GM20000 (cell line): Measurements from ENCODE around the gene LRP2.
A peak's percentile ranks its signal among the peaks of the same experiment; 100 is the strongest.
"Not testable (repeated sequence)": the region's sequence is repeated elsewhere in the genome, so short reads cannot be mapped to it uniquely, and the experiment has no call there.

Experiments
- DNase-seq: peaks from one replicate; pipeline ENCODE4 v3.0.0; 2012; ENCODE audit warnings: low spot score
- TF ChIP-seq, protein P1 (sequence below): IDR thresholded peaks from 2 replicates; pipeline ENCODE4 v1.5.1; 2012; ENCODE audit warnings: mild to moderate bottlenecking, control low read depth; ENCODE audit errors: extremely low read depth, missing control alignments

LRP2 gene

DNA sequence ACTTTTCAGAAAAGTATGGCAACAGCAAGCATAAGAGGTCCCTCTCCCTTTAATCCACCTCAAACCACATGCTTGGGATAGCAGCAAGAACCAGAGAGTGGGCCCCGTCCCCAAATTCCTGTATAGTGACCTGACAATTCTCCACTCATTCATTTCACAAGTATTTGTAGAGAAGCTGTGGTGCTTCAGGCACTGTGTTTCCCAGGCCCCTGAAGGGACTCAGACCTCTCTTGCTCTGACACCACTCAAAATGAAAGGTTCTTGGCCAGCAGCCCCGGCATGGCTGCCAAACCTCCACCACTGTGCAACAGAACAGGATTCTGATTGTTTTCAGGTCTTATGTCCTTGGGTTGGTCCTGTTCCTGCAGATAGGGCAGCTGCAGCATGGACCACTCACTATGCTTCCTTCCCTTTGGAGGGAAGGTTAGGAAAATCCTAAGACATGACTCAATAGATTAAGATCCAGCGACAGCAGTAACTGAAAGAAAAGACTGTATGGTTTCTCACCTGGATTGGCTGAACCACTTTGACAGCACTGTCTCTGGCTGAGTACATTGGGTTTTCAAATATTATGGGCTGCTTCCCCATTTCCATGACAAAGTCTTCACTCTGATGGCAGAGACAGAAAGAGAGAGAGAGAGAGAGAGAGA, 225.3 kb downstream of the LRP2 start:
- DNase-seq, result no peak
- TF ChIP-seq, protein P1, sequence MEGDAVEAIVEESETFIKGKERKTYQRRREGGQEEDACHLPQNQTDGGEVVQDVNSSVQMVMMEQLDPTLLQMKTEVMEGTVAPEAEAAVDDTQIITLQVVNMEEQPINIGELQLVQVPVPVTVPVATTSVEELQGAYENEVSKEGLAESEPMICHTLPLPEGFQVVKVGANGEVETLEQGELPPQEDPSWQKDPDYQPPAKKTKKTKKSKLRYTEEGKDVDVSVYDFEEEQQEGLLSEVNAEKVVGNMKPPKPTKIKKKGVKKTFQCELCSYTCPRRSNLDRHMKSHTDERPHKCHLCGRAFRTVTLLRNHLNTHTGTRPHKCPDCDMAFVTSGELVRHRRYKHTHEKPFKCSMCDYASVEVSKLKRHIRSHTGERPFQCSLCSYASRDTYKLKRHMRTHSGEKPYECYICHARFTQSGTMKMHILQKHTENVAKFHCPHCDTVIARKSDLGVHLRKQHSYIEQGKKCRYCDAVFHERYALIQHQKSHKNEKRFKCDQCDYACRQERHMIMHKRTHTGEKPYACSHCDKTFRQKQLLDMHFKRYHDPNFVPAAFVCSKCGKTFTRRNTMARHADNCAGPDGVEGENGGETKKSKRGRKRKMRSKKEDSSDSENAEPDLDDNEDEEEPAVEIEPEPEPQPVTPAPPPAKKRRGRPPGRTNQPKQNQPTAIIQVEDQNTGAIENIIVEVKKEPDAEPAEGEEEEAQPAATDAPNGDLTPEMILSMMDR, result no peak

DNA sequence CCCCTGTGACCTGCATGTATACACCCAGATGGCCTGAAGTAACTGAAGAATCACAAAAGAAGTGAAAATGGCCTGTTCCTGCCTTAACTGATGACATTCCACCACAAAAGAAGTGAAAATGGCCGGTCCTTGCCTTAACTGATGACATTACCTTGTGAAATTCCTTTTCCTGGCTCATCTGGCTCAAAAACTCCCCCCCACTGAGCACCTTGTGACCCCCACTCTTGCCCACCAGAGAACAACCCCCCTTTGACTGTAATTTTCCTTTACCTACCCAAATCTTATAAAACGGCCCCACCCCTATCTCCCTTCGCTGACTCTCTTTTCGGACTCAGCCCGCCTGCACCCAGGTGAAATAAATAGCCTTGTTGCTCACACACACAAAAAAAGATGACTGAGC, 225.9 kb downstream of the LRP2 start:
- not testable (repeated sequence) for DNase-seq

DNA sequence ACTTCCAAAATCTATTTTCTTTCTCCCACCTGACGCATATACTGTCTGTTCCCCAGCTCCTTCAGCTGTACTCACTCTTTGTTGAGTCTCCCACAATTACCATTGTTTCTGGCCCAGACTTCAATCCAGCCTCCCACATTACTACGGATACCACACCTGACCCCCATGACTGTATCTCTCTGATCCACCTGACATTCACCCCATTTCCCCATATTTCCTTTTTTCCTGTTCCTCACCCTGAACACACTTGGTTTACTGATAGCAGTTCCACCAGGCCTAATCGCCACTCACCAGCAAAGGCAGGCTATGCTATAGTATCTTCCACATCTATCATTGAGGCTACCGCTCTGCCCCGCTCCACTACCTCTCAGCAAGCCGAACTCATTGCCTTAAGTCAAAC, 228.1 kb downstream of the LRP2 start:
- DNase-seq, result not testable (repeated sequence)

DNA sequence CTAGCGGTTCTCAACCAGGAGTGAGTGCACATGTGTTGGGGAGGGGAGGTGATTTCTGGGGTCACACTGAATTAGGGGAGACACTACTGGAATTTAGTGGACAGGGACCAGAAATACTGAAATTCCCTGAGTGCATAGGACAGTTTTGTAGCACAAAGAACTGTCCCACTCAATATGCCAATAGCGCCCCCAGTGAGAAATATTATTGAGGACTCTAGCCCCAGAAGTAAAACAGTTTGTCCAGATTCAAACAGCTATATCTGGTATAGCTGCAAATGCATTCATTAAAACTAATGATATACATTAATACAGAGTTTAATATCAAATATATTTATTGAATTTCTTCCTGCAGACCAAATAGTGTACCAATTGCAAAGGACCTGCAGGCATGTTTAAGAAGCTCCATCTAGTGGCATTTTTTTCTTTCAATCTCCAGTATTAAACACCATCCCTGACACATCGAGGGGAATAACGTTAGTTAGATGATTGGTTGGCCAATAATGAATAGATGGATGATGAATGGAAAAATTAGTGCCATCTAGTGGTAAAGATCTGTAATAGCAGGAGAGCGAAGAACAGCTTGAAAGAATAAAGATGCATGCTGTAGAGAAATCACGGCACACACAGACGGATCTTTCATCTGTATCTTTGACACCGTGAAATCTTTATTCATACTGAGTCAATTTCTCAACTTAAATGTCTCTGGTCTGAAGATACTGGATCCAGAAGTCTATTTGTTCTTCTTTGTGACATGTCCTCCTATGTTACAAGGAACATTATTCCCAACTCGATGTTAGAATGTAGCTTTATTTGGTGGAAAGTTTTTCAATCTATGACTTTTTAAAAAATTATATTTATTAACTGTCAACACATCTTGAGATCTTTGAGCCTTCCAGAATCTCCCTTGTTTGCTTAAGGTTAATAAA, 230.5 kb downstream of the LRP2 start:
- TF ChIP-seq, protein P1, result peak; percentile 60
- DNase-seq, result peak; percentile 70

DNA sequence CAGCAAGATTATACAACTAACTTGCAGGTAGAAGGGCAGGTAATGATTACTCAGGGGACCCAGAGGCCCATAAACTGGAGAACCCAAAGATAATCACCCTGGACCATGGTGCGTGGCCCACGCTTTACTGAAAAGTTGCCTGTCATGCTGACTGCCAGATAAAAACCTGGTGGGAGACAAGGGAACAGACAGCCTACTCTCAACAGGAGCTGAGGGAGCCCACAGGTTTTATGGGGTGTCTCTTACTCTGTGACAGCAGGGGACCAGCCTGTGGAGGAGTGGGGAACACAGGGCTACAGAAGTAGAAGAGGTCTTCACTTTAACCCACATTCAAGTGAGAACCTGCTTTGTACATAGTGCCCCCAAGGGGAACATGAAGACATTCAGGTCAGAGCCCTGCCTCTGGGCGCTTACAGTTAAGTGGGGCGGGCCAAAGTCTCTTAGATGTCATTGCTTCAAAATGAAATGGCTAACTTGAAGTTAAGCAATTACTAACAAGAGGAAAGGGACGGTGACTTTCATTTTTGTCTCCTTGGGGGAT, 232.6 kb downstream of the LRP2 start:
- TF ChIP-seq, protein P1, result no peak
- DNase-seq, result no peak

DNA sequence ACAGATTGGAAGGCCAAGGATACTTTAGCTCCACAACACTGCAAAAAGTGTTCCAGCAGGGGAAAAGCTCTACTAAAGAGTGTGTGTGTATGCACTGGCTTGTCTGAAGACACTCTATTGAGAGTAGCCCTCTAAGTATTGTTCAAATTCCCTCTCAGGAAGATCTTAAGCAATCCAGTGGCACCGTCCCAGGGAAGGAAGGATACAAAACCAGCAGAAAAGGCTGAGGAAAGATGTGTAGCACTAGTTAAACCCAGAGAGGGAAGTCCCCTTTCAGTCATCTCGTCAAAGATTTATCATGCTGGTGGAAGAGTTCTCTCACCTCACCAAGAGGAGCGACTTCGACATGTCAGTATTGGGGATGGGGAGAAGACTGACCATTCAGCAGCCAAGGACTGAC, 242.5 kb downstream of the LRP2 start:
- TF ChIP-seq, protein P1, result no peak

DNA sequence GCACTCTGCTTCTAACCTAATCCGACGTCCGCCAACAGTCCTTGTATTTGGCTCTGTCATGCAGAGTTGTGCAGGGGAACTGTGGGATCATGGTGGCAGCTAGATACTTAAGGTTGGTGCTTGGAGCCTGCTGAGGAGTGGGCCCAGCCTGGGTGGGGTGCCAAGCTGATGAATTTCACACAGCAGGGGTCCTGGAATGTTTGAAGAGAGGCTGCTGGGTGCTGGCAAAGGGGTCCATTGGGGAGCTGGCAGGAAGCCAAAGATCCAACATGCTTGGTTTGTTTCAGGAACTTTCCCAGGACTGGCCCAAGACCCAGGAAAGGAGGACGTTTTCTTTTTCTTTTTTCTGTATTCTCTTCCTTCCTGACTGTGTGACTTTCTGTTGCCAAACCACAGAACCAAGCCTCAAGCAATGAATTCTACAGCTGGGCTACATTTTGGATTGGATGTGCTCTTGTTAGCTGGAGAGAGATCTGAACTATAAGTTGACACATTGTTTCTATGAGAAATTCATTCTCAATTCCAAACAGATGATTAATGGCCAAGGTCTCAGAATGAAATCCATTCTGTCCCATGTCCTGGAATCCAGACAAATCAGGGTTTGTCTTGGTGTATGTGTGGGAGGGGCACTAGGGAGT, 243.1 kb downstream of the LRP2 start:
- no peak for DNase-seq
- TF ChIP-seq, protein P1, result no peak

More for the DNA sequence above, 242.5 kb downstream of the LRP2 start:
- no peak for DNase-seq

DNA sequence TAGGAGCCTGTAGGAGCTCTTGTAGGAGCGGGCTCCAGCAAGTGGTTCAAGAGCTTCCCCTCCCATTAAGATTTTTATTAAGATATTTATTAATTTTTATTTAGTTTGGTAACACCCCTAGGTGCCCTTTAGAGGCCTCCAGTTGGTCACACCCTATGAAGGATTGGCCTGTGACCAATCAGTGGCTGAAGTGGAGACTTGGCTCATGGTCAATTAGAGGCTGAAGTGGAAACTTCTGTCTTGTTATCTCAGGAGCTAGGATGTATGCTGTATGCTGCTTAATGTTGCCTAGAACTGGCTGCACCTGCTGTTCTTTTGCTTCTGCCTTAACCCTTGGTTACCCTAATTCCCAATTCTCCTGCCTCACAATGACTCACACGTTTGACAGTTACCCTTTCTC, 244.3 kb downstream of the LRP2 start:
- no peak for DNase-seq
- TF ChIP-seq, protein P1, result no peak
